Stimulated activated CD8-positive, alpha-beta memory T cell treated with anti-CD3 and anti-CD28 coated beads, Interleukin-15, amount 100 ng/mL, for 48 hours (primary cell): Measurements from ENCODE around the gene CAV2.
"Not testable (repeated sequence)": the region's sequence is repeated elsewhere in the genome, so short reads cannot be mapped to it uniquely, and the experiment has no call there.

Experiments used
- DNase-seq, 2 donors: peaks; one replicate each; pipeline ENCODE4 v3.0.0-alpha.2; 2020; ENCODE audit warnings: low read depth in 2 of 2

Gene CAV2

GRCh38 chr7:116499168-116500077 is at the start of gene CAV2:
Gene CAV2, plus strand, starts transcription at chr7:116499738. Its CDS starts 44 bp downstream, at chr7:116499782.
- DNase-seq: no peak

- no peak for DNase-seq
Observed at GRCh38 chr7:116449950-116450349, 49.6 kb upstream of the CAV2 start.

GRCh38 chr7:116451957-116452729 is 47.4 kb upstream of the CAV2 start:
- DNase-seq: no peak

- no peak for DNase-seq
Observed at GRCh38 chr7:116454377-116454776, 45.2 kb upstream of the CAV2 start.

GRCh38 chr7:116455009-116455408 is 44.5 kb upstream of the CAV2 start:
- DNase-seq: no peak

GRCh38 chr7:116455499-116455898 is 44.0 kb upstream of the CAV2 start:
- DNase-seq: no peak

- no peak for DNase-seq
Observed at GRCh38 chr7:116461500-116461899, 38.0 kb upstream of the CAV2 start.

GRCh38 chr7:116463956-116464355 is 35.6 kb upstream of the CAV2 start:
- no peak for DNase-seq

- no peak for DNase-seq
Observed at GRCh38 chr7:116464375-116464774, 35.2 kb upstream of the CAV2 start.

- DNase-seq: no peak
Observed at GRCh38 chr7:116465125-116465524, 34.4 kb upstream of the CAV2 start.

GRCh38 chr7:116468534-116468933 is 31.0 kb upstream of the CAV2 start:
- no peak for DNase-seq

GRCh38 chr7:116477625-116478024 is 21.9 kb upstream of the CAV2 start:
- no peak for DNase-seq

GRCh38 chr7:116478834-116479233 is 20.7 kb upstream of the CAV2 start:
- no peak for DNase-seq

GRCh38 chr7:116483271-116483942 is 16.1 kb upstream of the CAV2 start:
- no peak for DNase-seq

GRCh38 chr7:116484389-116484788 is 15.1 kb upstream of the CAV2 start:
- not testable (repeated sequence) for DNase-seq

GRCh38 chr7:116487907-116488521 is 11.5 kb upstream of the CAV2 start:
- DNase-seq: no peak

GRCh38 chr7:116490351-116490750 is 9.2 kb upstream of the CAV2 start:
- DNase-seq: no peak

- no peak for DNase-seq
Observed at GRCh38 chr7:116491887-116492653, 7.5 kb upstream of the CAV2 start.

- DNase-seq: no peak
Observed at GRCh38 chr7:116492654-116493109, 6.9 kb upstream of the CAV2 start.

- no peak for DNase-seq
Observed at GRCh38 chr7:116493449-116493848, 6.1 kb upstream of the CAV2 start.

GRCh38 chr7:116494472-116494871 is 5.1 kb upstream of the CAV2 start:
- no peak for DNase-seq
